Raji (cell line): ENCODE measurements around the gene RNF151.

Source experiments
- POLR2A ChIP-seq: IDR thresholded peaks from 2 replicates; pipeline ENCODE4 v1.6.1; 2011; ENCODE audit warnings: low read depth, low read length, control low read depth; ENCODE audit not compliant: insufficient read depth

The RNF151 gene

GRCh38 chr16:1978476-1979120, 11.9 kb downstream of the RNF151 start:
- TF ChIP-seq POLR2A = no peak

GRCh38 chr16:1979271-1980029, 12.8 kb downstream of the RNF151 start:
- no peak for TF ChIP-seq POLR2A

- no peak for TF ChIP-seq POLR2A
Measured at GRCh38 chr16:1980030-1980769, 13.5 kb downstream of the RNF151 start.

- no peak for TF ChIP-seq POLR2A
Measured at GRCh38 chr16:1980770-1981087, 14.1 kb downstream of the RNF151 start.

- TF ChIP-seq POLR2A = no peak
Measured at GRCh38 chr16:1981398-1981836, 14.8 kb downstream of the RNF151 start, which contains the start of gene NOXO1. Gene NOXO1 (minus strand): TSS chr16:1981469. CDS start chr16:1981179, 290 bp downstream.

GRCh38 chr16:1982013-1982433, 15.4 kb downstream of the RNF151 start:
- TF ChIP-seq POLR2A = 0 out of 2 replicates have a peak, but pooled peaks have one; percentile 17

GRCh38 chr16:1982991-1983543, 16.4 kb downstream of the RNF151 start:
- TF ChIP-seq POLR2A = no peak

- peak; percentile 75 for TF ChIP-seq POLR2A
Measured at GRCh38 chr16:1983544-1984346, 17.1 kb downstream of the RNF151 start, which contains the start of gene GFER. Gene GFER (plus strand): TSS chr16:1984193. CDS start chr16:1984219, 26 bp downstream.

GRCh38 chr16:1984347-1985225, 17.9 kb downstream of the RNF151 start:
- no peak for TF ChIP-seq POLR2A

- no peak for TF ChIP-seq POLR2A
Measured at GRCh38 chr16:1985466-1986150, 19.0 kb downstream of the RNF151 start.

GRCh38 chr16:1987198-1987597, 20.5 kb downstream of the RNF151 start:
- TF ChIP-seq POLR2A = 0 out of 2 replicates have a peak, but pooled peaks have one; percentile 28

GRCh38 chr16:1989209-1990100, 22.8 kb downstream of the RNF151 start, which contains the start of gene SYNGR3:
Gene SYNGR3 (plus strand): TSS chr16:1989970. CDS start chr16:1990103, 133 bp downstream.
- no peak for TF ChIP-seq POLR2A

GRCh38 chr16:1990101-1990350, 23.4 kb downstream of the RNF151 start:
- TF ChIP-seq POLR2A = no peak
